ENCODE data around the gene NUP54.

Gene NUP54

GRCh38 chr4:76090241-76090691 is 57.9 kb downstream of the NUP54 start:
- no peak overlapping the region for H3K4me3 ChIP-seq (ENCODE audit: low read length)
- no peaks in the 10 kb centered on the region for H3K9me3 ChIP-seq (replicated peaks; ENCODE audit: low read length)
- no peak overlapping the region for H3K4me2 ChIP-seq (ENCODE audit: low read length)
- H3K36me3 ChIP-seq (ENCODE audit: insufficient read depth, low read length) = no peaks in the 10 kb centered on the region
- peaks cover 5% of the 10 kb centered on the region for H3K4me1 ChIP-seq (ENCODE audit: control insufficient read depth, insufficient read depth, low read length)
- H3K9ac ChIP-seq (ENCODE audit: low read depth, low read length) = no peak overlapping the region
- H3K27me3 ChIP-seq (ENCODE audit: control insufficient read depth, insufficient read depth, low read length) = peaks cover 6% of the 10 kb centered on the region

GRCh38 chr4:76088719-76089118 is 59.5 kb downstream of the NUP54 start:
- Histone ChIP-seq H3K9me3 (replicated peaks; ENCODE audit: low read length) (no peaks in the 10 kb centered on the region), H3K4me3 (ENCODE audit: low read length) (no peak overlapping the region), H3K9ac (ENCODE audit: low read depth, low read length) (no peak overlapping the region)

GRCh38 chr4:76087007-76087769 is 61.0 kb downstream of the NUP54 start:
- peak overlapping the region; percentile 40 for H3K4me3 ChIP-seq (ENCODE audit: low read length)
- H3K9ac ChIP-seq (ENCODE audit: low read depth, low read length) = no peak overlapping the region
- no peaks in the 10 kb centered on the region for H3K9me3 ChIP-seq (replicated peaks; ENCODE audit: low read length)
- H3K4me1 ChIP-seq (ENCODE audit: control insufficient read depth, insufficient read depth, low read length) = peaks cover 5% of the 10 kb centered on the region
- H3K36me3 ChIP-seq (ENCODE audit: insufficient read depth, low read length) = no peaks in the 10 kb centered on the region
- H3K4me2 ChIP-seq (ENCODE audit: low read length) = peak overlapping the region; percentile 75
- peaks cover 20% of the 10 kb centered on the region for H3K27me3 ChIP-seq (ENCODE audit: control insufficient read depth, insufficient read depth, low read length)

More at GRCh38 chr4:76088719-76089118, 59.5 kb downstream of the NUP54 start:
- no peaks in the 10 kb centered on the region for H3K36me3 ChIP-seq (ENCODE audit: insufficient read depth, low read length)
- peaks cover 5% of the 10 kb centered on the region for H3K4me1 ChIP-seq (ENCODE audit: control insufficient read depth, insufficient read depth, low read length)
- H3K4me2 ChIP-seq (ENCODE audit: low read length) = no peak overlapping the region
- H3K27me3 ChIP-seq (ENCODE audit: control insufficient read depth, insufficient read depth, low read length) = peaks cover 14% of the 10 kb centered on the region

GRCh38 chr4:76084542-76084941 is 63.7 kb downstream of the NUP54 start:
- Histone ChIP-seq H3K9ac (ENCODE audit: low read depth, low read length) (no peak overlapping the region), H3K4me3 (ENCODE audit: low read length) (no peak overlapping the region), H3K4me1 (ENCODE audit: control insufficient read depth, insufficient read depth, low read length) (peaks cover 5% of the 10 kb centered on the region), H3K9me3 (replicated peaks; ENCODE audit: low read length) (no peaks in the 10 kb centered on the region), H3K36me3 (ENCODE audit: insufficient read depth, low read length) (no peaks in the 10 kb centered on the region), H3K4me2 (ENCODE audit: low read length) (no peak overlapping the region), H3K27me3 (ENCODE audit: control insufficient read depth, insufficient read depth, low read length) (peaks cover 29% of the 10 kb centered on the region)

- Histone ChIP-seq H3K4me2 (ENCODE audit: low read length) (no peak overlapping the region), H3K4me3 (ENCODE audit: low read length) (no peak overlapping the region), H3K4me1 (ENCODE audit: control insufficient read depth, insufficient read depth, low read length) (peaks cover 6% of the 10 kb centered on the region), H3K9ac (ENCODE audit: low read depth, low read length) (no peak overlapping the region), H3K9me3 (replicated peaks; ENCODE audit: low read length) (no peaks in the 10 kb centered on the region), H3K36me3 (ENCODE audit: insufficient read depth, low read length) (no peaks in the 10 kb centered on the region), H3K27me3 (ENCODE audit: control insufficient read depth, insufficient read depth, low read length) (peaks cover 29% of the 10 kb centered on the region)
These were observed 64.7 kb downstream of the NUP54 start for GRCh38 chr4:76083386-76083988.

- Histone ChIP-seq H3K27me3 (ENCODE audit: control insufficient read depth, insufficient read depth, low read length) (peaks cover 14% of the 10 kb centered on the region), H3K4me2 (ENCODE audit: low read length) (peak overlapping the region; percentile 64), H3K9ac (ENCODE audit: low read depth, low read length) (no peak overlapping the region), H3K36me3 (ENCODE audit: insufficient read depth, low read length) (no peaks in the 10 kb centered on the region), H3K9me3 (replicated peaks; ENCODE audit: low read length) (no peaks in the 10 kb centered on the region), H3K4me3 (ENCODE audit: low read length) (peak overlapping the region; percentile 33), H3K4me1 (ENCODE audit: control insufficient read depth, insufficient read depth, low read length) (peaks cover 12% of the 10 kb centered on the region)
These were observed 70.1 kb downstream of the NUP54 start for GRCh38 chr4:76078033-76078613.

- H3K36me3 ChIP-seq (ENCODE audit: insufficient read depth, low read length) = no peaks in the 10 kb centered on the region
- no peaks in the 10 kb centered on the region for H3K27me3 ChIP-seq (ENCODE audit: control insufficient read depth, insufficient read depth, low read length)
- no peak overlapping the region for H3K9ac ChIP-seq (ENCODE audit: low read depth, low read length)
- no peaks in the 10 kb centered on the region for H3K9me3 ChIP-seq (replicated peaks; ENCODE audit: low read length)
- no peak overlapping the region for H3K4me2 ChIP-seq (ENCODE audit: low read length)
- H3K4me3 ChIP-seq (ENCODE audit: low read length) = no peak overlapping the region
- H3K4me1 ChIP-seq (ENCODE audit: control insufficient read depth, insufficient read depth, low read length) = peaks cover 12% of the 10 kb centered on the region
These were observed 73.1 kb downstream of the NUP54 start for GRCh38 chr4:76074993-76075600.

GRCh38 chr4:76074468-76074867 is 73.7 kb downstream of the NUP54 start, which contains the start of gene ART3:
TSS of gene ART3 (plus strand) at chr4:76074709. CDS start at chr4:76075890, 1,181 bp downstream.
- Histone ChIP-seq H3K4me2 (ENCODE audit: low read length) (no peak within 1 kb of the TSS), H3K9me3 (replicated peaks; ENCODE audit: low read length) (no peaks in the 10 kb centered on the region), H3K27me3 (ENCODE audit: control insufficient read depth, insufficient read depth, low read length) (no peaks in the 10 kb centered on the region), H3K4me1 (ENCODE audit: control insufficient read depth, insufficient read depth, low read length) (peaks cover 12% of the 10 kb centered on the region), H3K36me3 (ENCODE audit: insufficient read depth, low read length) (no peaks in the 10 kb centered on the region), H3K4me3 (ENCODE audit: low read length) (no peak within 1 kb of the TSS), H3K9ac (ENCODE audit: low read depth, low read length) (no peak within 1 kb of the TSS)

GRCh38 chr4:76072760-76073159 is 75.4 kb downstream of the NUP54 start:
- Histone ChIP-seq H3K36me3 (ENCODE audit: insufficient read depth, low read length) (no peaks in the 10 kb centered on the region), H3K4me3 (ENCODE audit: low read length) (no peak overlapping the region), H3K27me3 (ENCODE audit: control insufficient read depth, insufficient read depth, low read length) (no peaks in the 10 kb centered on the region), H3K4me2 (ENCODE audit: low read length) (no peak overlapping the region), H3K9me3 (replicated peaks; ENCODE audit: low read length) (no peaks in the 10 kb centered on the region), H3K9ac (ENCODE audit: low read depth, low read length) (no peak overlapping the region), H3K4me1 (ENCODE audit: control insufficient read depth, insufficient read depth, low read length) (peaks cover 3% of the 10 kb centered on the region)

GRCh38 chr4:76067652-76068286 is 80.4 kb downstream of the NUP54 start:
- no peaks in the 10 kb centered on the region for H3K27me3 ChIP-seq (ENCODE audit: control insufficient read depth, insufficient read depth, low read length)
- no peak overlapping the region for H3K4me3 ChIP-seq (ENCODE audit: low read length)
- no peak overlapping the region for H3K9ac ChIP-seq (ENCODE audit: low read depth, low read length)
- no peaks in the 10 kb centered on the region for H3K36me3 ChIP-seq (ENCODE audit: insufficient read depth, low read length)
- no peaks in the 10 kb centered on the region for H3K4me1 ChIP-seq (ENCODE audit: control insufficient read depth, insufficient read depth, low read length)
- no peaks in the 10 kb centered on the region for H3K9me3 ChIP-seq (replicated peaks; ENCODE audit: low read length)
- H3K4me2 ChIP-seq (ENCODE audit: low read length) = no peak overlapping the region

- Histone ChIP-seq H3K4me1 (ENCODE audit: control insufficient read depth, insufficient read depth, low read length) (no peaks in the 10 kb centered on the region), H3K27me3 (ENCODE audit: control insufficient read depth, insufficient read depth, low read length) (peaks cover 7% of the 10 kb centered on the region), H3K9me3 (replicated peaks; ENCODE audit: low read length) (no peaks in the 10 kb centered on the region), H3K36me3 (ENCODE audit: insufficient read depth, low read length) (no peaks in the 10 kb centered on the region), H3K4me3 (ENCODE audit: low read length) (no peak overlapping the region), H3K9ac (ENCODE audit: low read depth, low read length) (no peak overlapping the region), H3K4me2 (ENCODE audit: low read length) (no peak overlapping the region)
These were observed 81.7 kb downstream of the NUP54 start for GRCh38 chr4:76066546-76066945.

All from skeletal muscle satellite cell (primary cell).